H1 (cell line): ENCODE data around the gene GPR179. TPM values are rescaled to one million over a fixed set of nuclear protein-coding genes. Genes with fewer than 3 reads are reported as not detected.

ENCODE experiments used
- polyA plus RNA-seq, 7 experiments: library from polyadenylated mRNA; depleted of rRNA in 3 of 7; stranded (reverse) in 5 of 7; unstranded in 2 of 7; fragments of >200 nt in 5 of 7; fragments of 200-250 nt in 2 of 7; gene quantifications; 1 replicate in 5 of 7; 2 replicates in 1 of 7; 4 replicates in 1 of 7; pipeline versions ENCODE4 v1.2.1 to v1.2.3, GENCODE V29; 2011 to 2013; ENCODE audit warnings: missing spikeins in 2 of 7, mixed read lengths in 2 of 7
- total RNA-seq: library from RNA; stranded (reverse); fragmentation: NEBNext Ultra II Directional; extraction: Animal tissue kit (Norgen Biotek cat#: 25700); gene quantifications from 2 replicates; pipeline ENCODE4 v1.2.1, GENCODE V29; 2021

Gene GPR179
- total and polyA plus RNA-seq, 2 of the 8 experiments (the other 6 are each of a cell fraction or from before 2014, with no cell fraction given), result 0.02 to 0.07 TPM

Other genes starting within 250 kb of the GPR179 start
- gene TBC1D3E, start 216.0 kb downstream of the GPR179 start, total RNA-seq, result not detected in 2 replicates
- not detected in 2 replicates for gene TBC1D3E, start 216.0 kb downstream of the GPR179 start, polyA plus RNA-seq (2011; rRNA removed)
- not detected in 2 replicates for gene TBC1D3, start 151.4 kb downstream of the GPR179 start, total RNA-seq
- gene TBC1D3, start 151.4 kb downstream of the GPR179 start, polyA plus RNA-seq (2011; rRNA removed), result not detected in 2 replicates
- gene MRPL45, start 46.8 kb downstream of the GPR179 start, total RNA-seq, result 70.1 and 71.7 TPM in 2 replicates
- gene MRPL45, start 46.8 kb downstream of the GPR179 start, polyA plus RNA-seq (2011; rRNA removed), result 47.6 and 65.6 TPM in 2 replicates
- gene SOCS7, start 7.9 kb upstream of the GPR179 start, total RNA-seq, result 26.9 and 28.2 TPM in 2 replicates
- 12.8 and 13.5 TPM in 2 replicates for gene SOCS7, start 7.9 kb upstream of the GPR179 start, polyA plus RNA-seq (2011; rRNA removed)
- gene ARHGAP23, start 84.5 kb upstream of the GPR179 start, total RNA-seq, result 107 and 108 TPM in 2 replicates
- 16.3 and 28.6 TPM in 2 replicates for gene ARHGAP23, start 84.5 kb upstream of the GPR179 start, polyA plus RNA-seq (2011; rRNA removed)